Activated naive CD4-positive, alpha-beta T cell treated with anti-CD3 and anti-CD28 coated beads, Interleukin-2, amount 10 ng/mL, durations not matched to agents 7 days and 5 days (primary cell): Measurements from ENCODE around the gene WDR75.
"Not testable (repeated sequence)": the region's sequence is repeated elsewhere in the genome, so short reads cannot be mapped to it uniquely, and the experiment has no call there.

Experiments
- CTCF ChIA-PET: fragments of 350-600 bp; sonication (Branson Sonifier 250); formaldehyde crosslinking; loops from one replicate; lab custom pipeline; 2021; ENCODE audit warnings: antibody characterized with exemption; lab: Charles Lee
- DNase-seq: peaks from one replicate; pipeline ENCODE4 v3.0.0-alpha.2; 2020
- H3K27ac Mint-ChIP-seq: one replicate; pipeline ENCODE4 v1.8.0; 2021; ENCODE audit warnings: mild to moderate bottlenecking, moderate library complexity, mixed read lengths
- H3K27me3 Mint-ChIP-seq: one replicate; pipeline ENCODE4 v1.8.0; 2021; ENCODE audit warnings: mild to moderate bottlenecking, mixed read lengths
- H3K36me3 Mint-ChIP-seq: one replicate; pipeline ENCODE4 v1.8.0; 2021; ENCODE audit warnings: mixed read lengths
- H3K4me1 Mint-ChIP-seq: one replicate; pipeline ENCODE4 v1.8.0; 2021; ENCODE audit warnings: mixed read lengths
- H3K4me3 Mint-ChIP-seq: one replicate; pipeline ENCODE4 v1.8.0; 2021; ENCODE audit warnings: mild to moderate bottlenecking, moderate library complexity, mixed read lengths
- H3K9me3 Mint-ChIP-seq: one replicate; pipeline ENCODE4 v1.8.0; 2021; ENCODE audit warnings: mixed read lengths

WDR75 gene

GRCh38 chr2:189421644-189422043 is 19.6 kb upstream of the WDR75 start:
- Mint-ChIP-seq H3K4me1 (no peaks in the 10 kb centered on the region), H3K36me3 (no peaks in the 10 kb centered on the region), H3K4me3 (no peak overlapping the region), H3K9me3 (no peaks in the 10 kb centered on the region), H3K27me3 (peaks cover 5% of the 10 kb centered on the region), H3K27ac (no peak overlapping the region)
- CTCF ChIA-PET: interaction anchor here (1.3 kb wide), 1 partner anchor 9 kb away, joined by 3 read pairs; no protein-coding TSS in a partner anchor
- DNase-seq: no peak

- Mint-ChIP-seq H3K9me3 (no peaks in the 10 kb centered on the region), H3K27ac (no peak overlapping the region), H3K4me3 (no peak overlapping the region), H3K4me1 (peaks cover 3% of the 10 kb centered on the region), H3K36me3 (no peaks in the 10 kb centered on the region), H3K27me3 (no peaks in the 10 kb centered on the region)
- CTCF ChIA-PET: no interaction called here
- no peak for DNase-seq
These were observed 16.3 kb upstream of the WDR75 start for GRCh38 chr2:189424961-189425360.

- Mint-ChIP-seq H3K9me3 (no peaks in the 10 kb centered on the region), H3K36me3 (no peaks in the 10 kb centered on the region), H3K27ac (no peak overlapping the region), H3K4me1 (peaks cover 9% of the 10 kb centered on the region), H3K27me3 (no peaks in the 10 kb centered on the region), H3K4me3 (no peak overlapping the region)
- no peak for DNase-seq
- CTCF ChIA-PET: no interaction called here
These were observed 15.6 kb upstream of the WDR75 start for GRCh38 chr2:189425676-189426075.

GRCh38 chr2:189426886-189427285 is 14.4 kb upstream of the WDR75 start:
- H3K27me3 Mint-ChIP-seq: no peaks in the 10 kb centered on the region

GRCh38 chr2:189427872-189428271 is 13.4 kb upstream of the WDR75 start:
- no peak for DNase-seq
- H3K27me3 Mint-ChIP-seq: no peaks in the 10 kb centered on the region

More at GRCh38 chr2:189426886-189427285, 14.4 kb upstream of the WDR75 start:
- peaks cover 11% of the 10 kb centered on the region for H3K4me1 Mint-ChIP-seq
- CTCF ChIA-PET: interaction anchor here (1.3 kb wide), 1 partner anchor 284 kb away, joined by 5 read pairs; no protein-coding TSS in a partner anchor
- no peak overlapping the region for H3K27ac Mint-ChIP-seq
- no peaks in the 10 kb centered on the region for H3K36me3 Mint-ChIP-seq
- no peak for DNase-seq
- no peak overlapping the region for H3K4me3 Mint-ChIP-seq
- no peaks in the 10 kb centered on the region for H3K9me3 Mint-ChIP-seq

GRCh38 chr2:189430448-189430847 is 10.8 kb upstream of the WDR75 start:
- CTCF ChIA-PET, H3K27me3 Mint-ChIP-seq, H3K36me3 Mint-ChIP-seq, DNase-seq, H3K27ac Mint-ChIP-seq, H3K4me3 Mint-ChIP-seq, H3K9me3 Mint-ChIP-seq: not testable (repeated sequence)
- H3K4me1 Mint-ChIP-seq: peaks cover 11% of the 10 kb centered on the region

More at GRCh38 chr2:189427872-189428271, 13.4 kb upstream of the WDR75 start:
- no peaks in the 10 kb centered on the region for H3K9me3 Mint-ChIP-seq
- CTCF ChIA-PET: interaction anchor here (1.3 kb wide), 1 partner anchor 285 kb away, joined by 5 read pairs; no protein-coding TSS in a partner anchor
- no peaks in the 10 kb centered on the region for H3K36me3 Mint-ChIP-seq
- H3K4me1 Mint-ChIP-seq: peaks cover 11% of the 10 kb centered on the region
- H3K27ac Mint-ChIP-seq: no peak overlapping the region
- H3K4me3 Mint-ChIP-seq: no peak overlapping the region

- H3K27ac Mint-ChIP-seq, CTCF ChIA-PET, DNase-seq, H3K27me3 Mint-ChIP-seq, H3K36me3 Mint-ChIP-seq, H3K9me3 Mint-ChIP-seq, H3K4me3 Mint-ChIP-seq: not testable (repeated sequence)
- H3K4me1 Mint-ChIP-seq: peaks cover 14% of the 10 kb centered on the region
These were observed 5.5 kb upstream of the WDR75 start for GRCh38 chr2:189435803-189436202.

GRCh38 chr2:189437926-189438325 is 3.3 kb upstream of the WDR75 start:
- peaks cover 2% of the 10 kb centered on the region for H3K9me3 Mint-ChIP-seq
- CTCF ChIA-PET: interaction anchor here (0.6 kb wide), 1 partner anchor 131 kb away, joined by 4 read pairs; no protein-coding TSS in a partner anchor
- no peaks in the 10 kb centered on the region for H3K36me3 Mint-ChIP-seq
- H3K27ac Mint-ChIP-seq: no peak overlapping the region
- H3K4me3 Mint-ChIP-seq: no peak overlapping the region
- H3K27me3 Mint-ChIP-seq: no peaks in the 10 kb centered on the region
- H3K4me1 Mint-ChIP-seq: peaks cover 19% of the 10 kb centered on the region
- no peak for DNase-seq

- CTCF ChIA-PET: interaction anchor here (1.3 kb wide), 2 partner anchors 296 to 297 kb away, joined by 3 read pairs; no protein-coding TSS in a partner anchor
- peaks cover 19% of the 10 kb centered on the region for H3K4me1 Mint-ChIP-seq
- H3K9me3 Mint-ChIP-seq: peaks cover 2% of the 10 kb centered on the region
- no peaks in the 10 kb centered on the region for H3K27me3 Mint-ChIP-seq
- H3K27ac Mint-ChIP-seq: no peak overlapping the region
- no peaks in the 10 kb centered on the region for H3K36me3 Mint-ChIP-seq
- DNase-seq: no peak
- H3K4me3 Mint-ChIP-seq: no peak overlapping the region
These were observed 1.9 kb upstream of the WDR75 start for GRCh38 chr2:189439342-189439741.

GRCh38 chr2:189440644-189440946 is 679 bp upstream of the WDR75 start:
- Mint-ChIP-seq H3K27me3 (no peaks in the 10 kb centered on the region), H3K4me1 (peaks cover 19% of the 10 kb centered on the region), H3K27ac (peak overlapping the region; percentile 99), H3K4me3 (peak overlapping the region; percentile 100), H3K9me3 (no peaks in the 10 kb centered on the region), H3K36me3 (no peaks in the 10 kb centered on the region)
- CTCF ChIA-PET: interaction anchor here (0.9 to 1.3 kb wide), 4 partner anchors 10 to 322 kb away, joined by 3 to 4 read pairs (median 3); partner anchors contain the start of gene OSGEPL1
- no peak for DNase-seq

GRCh38 chr2:189441709-189442074 is 418 bp downstream of the WDR75 start:
- CTCF ChIA-PET: no interaction called here

GRCh38 chr2:189442468-189442867 is 1.2 kb downstream of the WDR75 start:
- CTCF ChIA-PET: no interaction called here
- peaks cover 32% of the 10 kb centered on the region for H3K4me1 Mint-ChIP-seq
- H3K27me3 Mint-ChIP-seq: no peaks in the 10 kb centered on the region
- no peak overlapping the region for H3K27ac Mint-ChIP-seq
- H3K36me3 Mint-ChIP-seq: peaks cover 13% of the 10 kb centered on the region
- H3K9me3 Mint-ChIP-seq: no peaks in the 10 kb centered on the region
- no peak for DNase-seq
- peak overlapping the region; percentile 100 for H3K4me3 Mint-ChIP-seq

More at GRCh38 chr2:189441709-189442074, 418 bp downstream of the WDR75 start:
- no peaks in the 10 kb centered on the region for H3K9me3 Mint-ChIP-seq
- no peak for DNase-seq
- peak overlapping the region; percentile 99 for H3K27ac Mint-ChIP-seq
- H3K4me1 Mint-ChIP-seq: peaks cover 27% of the 10 kb centered on the region
- no peaks in the 10 kb centered on the region for H3K27me3 Mint-ChIP-seq
- peaks cover 8% of the 10 kb centered on the region for H3K36me3 Mint-ChIP-seq
- H3K4me3 Mint-ChIP-seq: peak overlapping the region; percentile 100

- Mint-ChIP-seq H3K36me3 (peaks cover 23% of the 10 kb centered on the region), H3K27me3 (no peaks in the 10 kb centered on the region), H3K4me1 (peaks cover 31% of the 10 kb centered on the region), H3K9me3 (no peaks in the 10 kb centered on the region), H3K27ac (no peak overlapping the region), H3K4me3 (no peak overlapping the region)
- CTCF ChIA-PET: interaction anchor here (1.0 kb wide), 1 partner anchor 12 kb away, joined by 3 read pairs; no protein-coding TSS in a partner anchor
- no peak for DNase-seq
These were observed 3.0 kb downstream of the WDR75 start for GRCh38 chr2:189444322-189444721.

- Mint-ChIP-seq H3K4me3 (no peak overlapping the region), H3K27me3 (no peaks in the 10 kb centered on the region), H3K4me1 (peaks cover 21% of the 10 kb centered on the region), H3K36me3 (peaks cover 40% of the 10 kb centered on the region), H3K27ac (no peak overlapping the region), H3K9me3 (no peaks in the 10 kb centered on the region)
- CTCF ChIA-PET: no interaction called here
- DNase-seq: no peak
These were observed 5.5 kb downstream of the WDR75 start for GRCh38 chr2:189446780-189447179.

- CTCF ChIA-PET: no interaction called here
These were observed 12.7 kb downstream of the WDR75 start for GRCh38 chr2:189454009-189454408.

More at GRCh38 chr2:189454009-189454408, 12.7 kb downstream of the WDR75 start:
- Mint-ChIP-seq H3K9me3 (no peaks in the 10 kb centered on the region), H3K4me1 (no peaks in the 10 kb centered on the region), H3K36me3 (peaks cover 56% of the 10 kb centered on the region), H3K27me3 (no peaks in the 10 kb centered on the region), H3K27ac (no peak overlapping the region), H3K4me3 (no peak overlapping the region)
- DNase-seq: no peak
